Measurements from ENCODE around the gene TUBAL3. TPM values are rescaled to one million over a fixed set of nuclear protein-coding genes. Genes with fewer than 3 reads are reported as not detected.

The TUBAL3 gene
- total and polyA plus RNA-seq, 9 of the 15 experiments (the other 6 are each of a cell fraction or from before 2014, with no cell fraction given): 5.5 to 10.1 (median 6.9) TPM

DNA sequence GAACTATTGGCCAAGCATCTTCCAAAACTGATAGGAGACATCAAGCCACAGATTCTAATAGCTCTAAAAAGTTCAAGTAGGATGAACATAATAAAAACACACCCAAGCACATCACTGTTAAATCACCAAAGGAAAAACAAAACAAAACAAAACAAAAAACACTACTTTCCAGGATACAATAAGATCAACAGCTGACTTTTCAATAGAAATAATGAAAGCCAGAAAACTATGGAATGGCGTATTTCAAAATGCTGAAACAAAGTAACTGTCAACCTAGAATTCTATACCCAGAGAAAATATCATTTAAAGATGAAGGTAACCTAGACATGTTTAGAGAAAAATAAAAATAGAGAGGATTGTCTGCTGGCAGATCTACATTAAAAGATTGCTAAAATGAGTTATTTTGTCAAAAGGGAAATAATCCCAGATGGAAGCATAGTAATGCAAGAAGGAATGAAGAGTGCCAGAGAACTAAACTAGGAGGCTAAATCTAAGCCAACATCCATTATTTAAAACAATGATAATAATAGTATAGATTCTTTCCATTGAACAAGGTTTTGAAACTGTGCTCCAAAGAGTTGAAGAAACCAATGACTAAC lies 13.9 kb downstream of the TUBAL3 start:
- in situ Hi-C loops (cut with MboI) (no loop called here), intact Hi-C loops (cut with micrococcal nuclease) (no loop called here)
- no peak overlapping the region for H3K4me2 ChIP-seq (ENCODE audit: insufficient read depth, low read length)
- no peaks in the 10 kb centered on the region for H3K4me1 ChIP-seq (replicated peaks in 1 of 2; ENCODE audit: control insufficient read depth in 2 of 2, insufficient read depth in 2 of 2, low read length in 2 of 2)
- no peaks in the 10 kb centered on the region for H3K27me3 ChIP-seq (ENCODE audit: control insufficient read depth in 2 of 2, insufficient read depth in 2 of 2, low read length in 2 of 2)
- no peaks in the 10 kb centered on the region for H3K36me3 ChIP-seq (ENCODE audit: control insufficient read depth, insufficient read depth, low read length)
- no peaks in the 10 kb centered on the region for H3K79me2 ChIP-seq (ENCODE audit: control insufficient read depth, insufficient read depth, low read length)
- no peak overlapping the region for H2AFZ ChIP-seq (ENCODE audit: low read depth, low read length)
- no peak for ATAC-seq
- FAIRE-seq: peak; percentile 32
- no peaks in the 10 kb centered on the region for H3K9me1 ChIP-seq (ENCODE audit: control insufficient read depth, insufficient read depth, low read length)
- no TSS peak for BruUV-seq (replicated peaks)
- ChIA-PET CTCF (ENCODE audit: low intra/inter-chr PET ratio) (no interaction called here), POLR2A (interaction anchor here (0.6 to 1.3 kb wide), 3 partner anchors 8 to 499 kb away, joined by 3 to 5 read pairs (median 3); partner anchors contain the start of gene FBH1)
- no peak overlapping the region for H3K27ac ChIP-seq (ENCODE audit: extremely low read depth, low read depth, low read length)
- no peak overlapping the region for H3K9ac ChIP-seq (ENCODE audit: insufficient read depth in 1 of 2, low read depth in 2 of 2, low read length in 2 of 2)
- DNase-seq (ENCODE audit: extremely low read depth in 1 of 4, low spot score in 3 of 4): no peak
- 63% methylated on average over 1 of the region's 1 CpG for WGBS (ENCODE audit: insufficient coverage, low coverage, missing lambda C conversion rate)
- no peak overlapping the region for H3K4me3 ChIP-seq
- no peaks in the 10 kb centered on the region for H4K20me1 ChIP-seq (replicated peaks; ENCODE audit: control insufficient read depth, insufficient read depth, low read length)
- H3K9me3 ChIP-seq (replicated peaks; ENCODE audit: control insufficient read depth, insufficient read depth, low read depth, low read length): peaks cover 2% of the 10 kb centered on the region
- TF ChIP-seq PPARD (CRISPR knock-in tag; IDR thresholded peaks at IDR 0.05): no peak
- no peak for TF ChIP-seq COPS2 (conservative IDR thresholded peaks at IDR 0.05)
- no peak for TF ChIP-seq MBD2 (IDR thresholded peaks at IDR 0.05; ENCODE audit: borderline replicate concordance, low read depth)
- TF ChIP-seq PRMT5 (CRISPR knock-in tag; IDR thresholded peaks at IDR 0.05): no peak
- no peak for TF ChIP-seq ZNF282 (CRISPR knock-in tag; IDR thresholded peaks at IDR 0.05)
- TF ChIP-seq, protein P1, sequence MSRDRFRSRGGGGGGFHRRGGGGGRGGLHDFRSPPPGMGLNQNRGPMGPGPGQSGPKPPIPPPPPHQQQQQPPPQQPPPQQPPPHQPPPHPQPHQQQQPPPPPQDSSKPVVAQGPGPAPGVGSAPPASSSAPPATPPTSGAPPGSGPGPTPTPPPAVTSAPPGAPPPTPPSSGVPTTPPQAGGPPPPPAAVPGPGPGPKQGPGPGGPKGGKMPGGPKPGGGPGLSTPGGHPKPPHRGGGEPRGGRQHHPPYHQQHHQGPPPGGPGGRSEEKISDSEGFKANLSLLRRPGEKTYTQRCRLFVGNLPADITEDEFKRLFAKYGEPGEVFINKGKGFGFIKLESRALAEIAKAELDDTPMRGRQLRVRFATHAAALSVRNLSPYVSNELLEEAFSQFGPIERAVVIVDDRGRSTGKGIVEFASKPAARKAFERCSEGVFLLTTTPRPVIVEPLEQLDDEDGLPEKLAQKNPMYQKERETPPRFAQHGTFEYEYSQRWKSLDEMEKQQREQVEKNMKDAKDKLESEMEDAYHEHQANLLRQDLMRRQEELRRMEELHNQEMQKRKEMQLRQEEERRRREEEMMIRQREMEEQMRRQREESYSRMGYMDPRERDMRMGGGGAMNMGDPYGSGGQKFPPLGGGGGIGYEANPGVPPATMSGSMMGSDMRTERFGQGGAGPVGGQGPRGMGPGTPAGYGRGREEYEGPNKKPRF (IDR thresholded peaks at IDR 0.05; ENCODE audit: low read depth, low read length): no peak
- peak; percentile 86 to 94 for TF ChIP-seq TRIM24 (IDR thresholded peaks at IDR 0.05)
- TF ChIP-seq, protein P2, sequence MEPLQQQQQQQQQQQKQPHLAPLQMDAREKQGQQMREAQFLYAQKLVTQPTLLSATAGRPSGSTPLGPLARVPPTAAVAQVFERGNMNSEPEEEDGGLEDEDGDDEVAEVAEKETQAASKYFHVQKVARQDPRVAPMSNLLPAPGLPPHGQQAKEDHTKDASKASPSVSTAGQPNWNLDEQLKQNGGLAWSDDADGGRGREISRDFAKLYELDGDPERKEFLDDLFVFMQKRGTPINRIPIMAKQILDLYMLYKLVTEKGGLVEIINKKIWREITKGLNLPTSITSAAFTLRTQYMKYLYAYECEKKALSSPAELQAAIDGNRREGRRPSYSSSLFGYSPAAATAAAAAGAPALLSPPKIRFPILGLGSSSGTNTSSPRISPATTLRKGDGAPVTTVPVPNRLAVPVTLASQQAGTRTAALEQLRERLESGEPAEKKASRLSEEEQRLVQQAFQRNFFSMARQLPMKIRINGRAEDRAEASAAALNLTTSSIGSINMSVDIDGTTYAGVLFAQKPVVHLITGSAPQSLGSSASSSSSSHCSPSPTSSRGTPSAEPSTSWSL (CRISPR knock-in tag; IDR thresholded peaks at IDR 0.05; ENCODE audit: borderline replicate concordance): no peak
- TF ChIP-seq NCOR1 (IDR thresholded peaks at IDR 0.05): no peak
- TF ChIP-seq, protein P3, sequence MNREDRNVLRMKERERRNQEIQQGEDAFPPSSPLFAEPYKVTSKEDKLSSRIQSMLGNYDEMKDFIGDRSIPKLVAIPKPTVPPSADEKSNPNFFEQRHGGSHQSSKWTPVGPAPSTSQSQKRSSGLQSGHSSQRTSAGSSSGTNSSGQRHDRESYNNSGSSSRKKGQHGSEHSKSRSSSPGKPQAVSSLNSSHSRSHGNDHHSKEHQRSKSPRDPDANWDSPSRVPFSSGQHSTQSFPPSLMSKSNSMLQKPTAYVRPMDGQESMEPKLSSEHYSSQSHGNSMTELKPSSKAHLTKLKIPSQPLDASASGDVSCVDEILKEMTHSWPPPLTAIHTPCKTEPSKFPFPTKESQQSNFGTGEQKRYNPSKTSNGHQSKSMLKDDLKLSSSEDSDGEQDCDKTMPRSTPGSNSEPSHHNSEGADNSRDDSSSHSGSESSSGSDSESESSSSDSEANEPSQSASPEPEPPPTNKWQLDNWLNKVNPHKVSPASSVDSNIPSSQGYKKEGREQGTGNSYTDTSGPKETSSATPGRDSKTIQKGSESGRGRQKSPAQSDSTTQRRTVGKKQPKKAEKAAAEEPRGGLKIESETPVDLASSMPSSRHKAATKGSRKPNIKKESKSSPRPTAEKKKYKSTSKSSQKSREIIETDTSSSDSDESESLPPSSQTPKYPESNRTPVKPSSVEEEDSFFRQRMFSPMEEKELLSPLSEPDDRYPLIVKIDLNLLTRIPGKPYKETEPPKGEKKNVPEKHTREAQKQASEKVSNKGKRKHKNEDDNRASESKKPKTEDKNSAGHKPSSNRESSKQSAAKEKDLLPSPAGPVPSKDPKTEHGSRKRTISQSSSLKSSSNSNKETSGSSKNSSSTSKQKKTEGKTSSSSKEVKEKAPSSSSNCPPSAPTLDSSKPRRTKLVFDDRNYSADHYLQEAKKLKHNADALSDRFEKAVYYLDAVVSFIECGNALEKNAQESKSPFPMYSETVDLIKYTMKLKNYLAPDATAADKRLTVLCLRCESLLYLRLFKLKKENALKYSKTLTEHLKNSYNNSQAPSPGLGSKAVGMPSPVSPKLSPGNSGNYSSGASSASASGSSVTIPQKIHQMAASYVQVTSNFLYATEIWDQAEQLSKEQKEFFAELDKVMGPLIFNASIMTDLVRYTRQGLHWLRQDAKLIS (CRISPR knock-in tag; IDR thresholded peaks at IDR 0.05): no peak

Data from K562 (cell line).